ENCODE data around the gene FADS3. TPM values are rescaled to one million over a fixed set of nuclear protein-coding genes. Genes with fewer than 3 reads are reported as not detected.

The FADS3 gene
- total and polyA plus RNA-seq, 2 of the 13 experiments (the other 11 are each of a cell fraction or from before 2014, with no cell fraction given) = 13.4 to 23.2 TPM

- TF ChIP-seq THAP9 (CRISPR knock-in tag; IDR thresholded peaks at IDR 0.05; ENCODE audit: borderline replicate concordance) (no peak), RFX3 (CRISPR knock-in tag; IDR thresholded peaks at IDR 0.05) (no peak), ARID4A (CRISPR knock-in tag; IDR thresholded peaks at IDR 0.05; ENCODE audit: borderline replicate concordance) (no peak), AHR (CRISPR knock-in tag; IDR thresholded peaks at IDR 0.05) (no peak)
- TF ChIP-seq, protein P1, sequence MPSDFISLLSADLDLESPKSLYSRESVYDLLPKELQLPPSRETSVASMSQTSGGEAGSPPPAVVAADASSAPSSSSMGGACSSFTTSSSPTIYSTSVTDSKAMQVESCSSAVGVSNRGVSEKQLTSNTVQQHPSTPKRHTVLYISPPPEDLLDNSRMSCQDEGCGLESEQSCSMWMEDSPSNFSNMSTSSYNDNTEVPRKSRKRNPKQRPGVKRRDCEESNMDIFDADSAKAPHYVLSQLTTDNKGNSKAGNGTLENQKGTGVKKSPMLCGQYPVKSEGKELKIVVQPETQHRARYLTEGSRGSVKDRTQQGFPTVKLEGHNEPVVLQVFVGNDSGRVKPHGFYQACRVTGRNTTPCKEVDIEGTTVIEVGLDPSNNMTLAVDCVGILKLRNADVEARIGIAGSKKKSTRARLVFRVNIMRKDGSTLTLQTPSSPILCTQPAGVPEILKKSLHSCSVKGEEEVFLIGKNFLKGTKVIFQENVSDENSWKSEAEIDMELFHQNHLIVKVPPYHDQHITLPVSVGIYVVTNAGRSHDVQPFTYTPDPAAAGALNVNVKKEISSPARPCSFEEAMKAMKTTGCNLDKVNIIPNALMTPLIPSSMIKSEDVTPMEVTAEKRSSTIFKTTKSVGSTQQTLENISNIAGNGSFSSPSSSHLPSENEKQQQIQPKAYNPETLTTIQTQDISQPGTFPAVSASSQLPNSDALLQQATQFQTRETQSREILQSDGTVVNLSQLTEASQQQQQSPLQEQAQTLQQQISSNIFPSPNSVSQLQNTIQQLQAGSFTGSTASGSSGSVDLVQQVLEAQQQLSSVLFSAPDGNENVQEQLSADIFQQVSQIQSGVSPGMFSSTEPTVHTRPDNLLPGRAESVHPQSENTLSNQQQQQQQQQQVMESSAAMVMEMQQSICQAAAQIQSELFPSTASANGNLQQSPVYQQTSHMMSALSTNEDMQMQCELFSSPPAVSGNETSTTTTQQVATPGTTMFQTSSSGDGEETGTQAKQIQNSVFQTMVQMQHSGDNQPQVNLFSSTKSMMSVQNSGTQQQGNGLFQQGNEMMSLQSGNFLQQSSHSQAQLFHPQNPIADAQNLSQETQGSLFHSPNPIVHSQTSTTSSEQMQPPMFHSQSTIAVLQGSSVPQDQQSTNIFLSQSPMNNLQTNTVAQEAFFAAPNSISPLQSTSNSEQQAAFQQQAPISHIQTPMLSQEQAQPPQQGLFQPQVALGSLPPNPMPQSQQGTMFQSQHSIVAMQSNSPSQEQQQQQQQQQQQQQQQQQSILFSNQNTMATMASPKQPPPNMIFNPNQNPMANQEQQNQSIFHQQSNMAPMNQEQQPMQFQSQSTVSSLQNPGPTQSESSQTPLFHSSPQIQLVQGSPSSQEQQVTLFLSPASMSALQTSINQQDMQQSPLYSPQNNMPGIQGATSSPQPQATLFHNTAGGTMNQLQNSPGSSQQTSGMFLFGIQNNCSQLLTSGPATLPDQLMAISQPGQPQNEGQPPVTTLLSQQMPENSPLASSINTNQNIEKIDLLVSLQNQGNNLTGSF (CRISPR knock-in tag; IDR thresholded peaks at IDR 0.05) = no peak
- TF ChIP-seq, protein P2, sequence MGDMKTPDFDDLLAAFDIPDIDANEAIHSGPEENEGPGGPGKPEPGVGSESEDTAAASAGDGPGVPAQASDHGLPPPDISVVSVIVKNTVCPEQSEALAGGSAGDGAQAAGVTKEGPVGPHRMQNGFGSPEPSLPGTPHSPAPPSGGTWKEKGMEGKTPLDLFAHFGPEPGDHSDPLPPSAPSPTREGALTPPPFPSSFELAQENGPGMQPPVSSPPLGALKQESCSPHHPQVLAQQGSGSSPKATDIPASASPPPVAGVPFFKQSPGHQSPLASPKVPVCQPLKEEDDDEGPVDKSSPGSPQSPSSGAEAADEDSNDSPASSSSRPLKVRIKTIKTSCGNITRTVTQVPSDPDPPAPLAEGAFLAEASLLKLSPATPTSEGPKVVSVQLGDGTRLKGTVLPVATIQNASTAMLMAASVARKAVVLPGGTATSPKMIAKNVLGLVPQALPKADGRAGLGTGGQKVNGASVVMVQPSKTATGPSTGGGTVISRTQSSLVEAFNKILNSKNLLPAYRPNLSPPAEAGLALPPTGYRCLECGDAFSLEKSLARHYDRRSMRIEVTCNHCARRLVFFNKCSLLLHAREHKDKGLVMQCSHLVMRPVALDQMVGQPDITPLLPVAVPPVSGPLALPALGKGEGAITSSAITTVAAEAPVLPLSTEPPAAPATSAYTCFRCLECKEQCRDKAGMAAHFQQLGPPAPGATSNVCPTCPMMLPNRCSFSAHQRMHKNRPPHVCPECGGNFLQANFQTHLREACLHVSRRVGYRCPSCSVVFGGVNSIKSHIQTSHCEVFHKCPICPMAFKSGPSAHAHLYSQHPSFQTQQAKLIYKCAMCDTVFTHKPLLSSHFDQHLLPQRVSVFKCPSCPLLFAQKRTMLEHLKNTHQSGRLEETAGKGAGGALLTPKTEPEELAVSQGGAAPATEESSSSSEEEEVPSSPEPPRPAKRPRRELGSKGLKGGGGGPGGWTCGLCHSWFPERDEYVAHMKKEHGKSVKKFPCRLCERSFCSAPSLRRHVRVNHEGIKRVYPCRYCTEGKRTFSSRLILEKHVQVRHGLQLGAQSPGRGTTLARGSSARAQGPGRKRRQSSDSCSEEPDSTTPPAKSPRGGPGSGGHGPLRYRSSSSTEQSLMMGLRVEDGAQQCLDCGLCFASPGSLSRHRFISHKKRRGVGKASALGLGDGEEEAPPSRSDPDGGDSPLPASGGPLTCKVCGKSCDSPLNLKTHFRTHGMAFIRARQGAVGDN (CRISPR knock-in tag; IDR thresholded peaks at IDR 0.05) = no peak
Measured at GRCh38 chr11:61861634-61862033, 29.7 kb downstream of the FADS3 start (continued).
